ENCODE data around the gene HUS1B. TPM values are rescaled to one million over a fixed set of nuclear protein-coding genes. Genes with fewer than 3 reads are reported as not detected.
A peak's percentile ranks its signal among the peaks of the same experiment; 100 is the strongest.

Gene HUS1B
- total RNA-seq, 1 experiment from 2014 or later = 3.1 TPM

DNA sequence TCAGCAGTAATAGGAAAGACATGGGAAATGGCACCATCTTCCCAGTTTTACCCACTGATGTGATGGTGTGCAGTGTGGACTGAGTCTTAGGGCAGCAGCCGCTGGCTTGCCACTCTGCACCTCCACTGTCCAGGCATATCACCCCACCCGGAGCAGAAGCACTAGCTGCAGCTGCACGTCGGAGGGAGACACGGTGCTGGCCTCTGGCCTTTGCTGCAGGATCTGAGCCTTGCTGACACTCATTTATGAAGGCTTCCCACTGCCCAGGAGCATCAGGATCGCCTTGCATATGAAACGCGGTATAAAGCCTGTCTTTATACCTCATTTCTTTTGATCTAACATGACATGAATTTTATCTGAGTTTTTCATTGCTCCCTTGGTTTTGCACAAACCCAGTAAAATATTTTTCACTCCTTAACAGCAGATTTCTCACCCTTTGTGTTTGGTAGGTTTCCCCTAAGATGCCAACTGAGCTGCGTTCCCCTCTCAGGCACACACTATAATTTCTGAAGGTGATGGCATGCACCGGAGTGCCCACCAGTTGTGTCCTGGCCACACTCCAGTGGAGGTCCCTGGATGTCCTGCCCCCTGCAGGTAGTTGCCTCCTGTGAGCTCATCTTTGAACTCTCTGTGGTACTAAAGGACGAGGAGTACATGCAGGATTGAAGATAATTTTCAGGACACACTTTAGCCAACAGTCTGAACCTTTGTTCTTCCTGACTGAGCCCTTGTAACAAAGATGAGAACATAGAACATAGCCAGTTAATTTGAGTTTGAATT is 45.0 kb upstream of the HUS1B start:
- ChIA-PET CTCF (no interaction called here), POLR2A (ENCODE audit: unreplicated experiment) (interaction anchor here (0.6 kb wide), 1 partner anchor 15 kb away, joined by 14 read pairs; no protein-coding TSS in a partner anchor)
- Histone ChIP-seq H3K4me1 (ENCODE audit: insufficient read depth, low read length) (peaks cover 28% of the 10 kb centered on the region), H3K9ac (ENCODE audit: low read length) (no peak overlapping the region), H3F3A (ENCODE audit: low read length, unreplicated experiment) (no peaks in the 10 kb centered on the region), H3K79me2 (ENCODE audit: low read length) (no peaks in the 10 kb centered on the region), H3K4me2 (ENCODE audit: low read length) (no peak overlapping the region), H2AFZ (ENCODE audit: low read length) (no peak overlapping the region), H3K27me3 (ENCODE audit: low read length) (no peaks in the 10 kb centered on the region), H3K9me3 (ENCODE audit: low read length) (no peaks in the 10 kb centered on the region), H3K4me3 (ENCODE audit: low read length) (no peak overlapping the region), H3K9me2 (replicated peaks; ENCODE audit: low read length) (no peaks in the 10 kb centered on the region), H3K27ac (ENCODE audit: low read length) (no peak overlapping the region), H4K20me1 (ENCODE audit: low read length) (no peaks in the 10 kb centered on the region), H3K36me3 (ENCODE audit: low read depth, low read length) (no peaks in the 10 kb centered on the region)
- TF ChIP-seq EZH2 (IDR thresholded peaks at IDR 0.05; ENCODE audit: low read length, unreplicated experiment) = no peak
- TF ChIP-seq, protein P1, sequence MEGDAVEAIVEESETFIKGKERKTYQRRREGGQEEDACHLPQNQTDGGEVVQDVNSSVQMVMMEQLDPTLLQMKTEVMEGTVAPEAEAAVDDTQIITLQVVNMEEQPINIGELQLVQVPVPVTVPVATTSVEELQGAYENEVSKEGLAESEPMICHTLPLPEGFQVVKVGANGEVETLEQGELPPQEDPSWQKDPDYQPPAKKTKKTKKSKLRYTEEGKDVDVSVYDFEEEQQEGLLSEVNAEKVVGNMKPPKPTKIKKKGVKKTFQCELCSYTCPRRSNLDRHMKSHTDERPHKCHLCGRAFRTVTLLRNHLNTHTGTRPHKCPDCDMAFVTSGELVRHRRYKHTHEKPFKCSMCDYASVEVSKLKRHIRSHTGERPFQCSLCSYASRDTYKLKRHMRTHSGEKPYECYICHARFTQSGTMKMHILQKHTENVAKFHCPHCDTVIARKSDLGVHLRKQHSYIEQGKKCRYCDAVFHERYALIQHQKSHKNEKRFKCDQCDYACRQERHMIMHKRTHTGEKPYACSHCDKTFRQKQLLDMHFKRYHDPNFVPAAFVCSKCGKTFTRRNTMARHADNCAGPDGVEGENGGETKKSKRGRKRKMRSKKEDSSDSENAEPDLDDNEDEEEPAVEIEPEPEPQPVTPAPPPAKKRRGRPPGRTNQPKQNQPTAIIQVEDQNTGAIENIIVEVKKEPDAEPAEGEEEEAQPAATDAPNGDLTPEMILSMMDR (conservative IDR thresholded peaks at IDR 0.05; ENCODE audit: low read depth, low read length) = peak; percentile 35
- no peak for TF ChIP-seq EZH2phosphoT487 (IDR thresholded peaks at IDR 0.05; ENCODE audit: borderline replicate concordance, low read length)
- no peak for DNase-seq
- no TSS peak for BruUV-seq (replicated peaks)
- intact Hi-C loops (cut with micrococcal nuclease) = loop anchor here (5.0 kb wide), 1 partner anchor 85 kb away; no protein-coding TSS in a partner anchor
- ATAC-seq = no peak

DNA sequence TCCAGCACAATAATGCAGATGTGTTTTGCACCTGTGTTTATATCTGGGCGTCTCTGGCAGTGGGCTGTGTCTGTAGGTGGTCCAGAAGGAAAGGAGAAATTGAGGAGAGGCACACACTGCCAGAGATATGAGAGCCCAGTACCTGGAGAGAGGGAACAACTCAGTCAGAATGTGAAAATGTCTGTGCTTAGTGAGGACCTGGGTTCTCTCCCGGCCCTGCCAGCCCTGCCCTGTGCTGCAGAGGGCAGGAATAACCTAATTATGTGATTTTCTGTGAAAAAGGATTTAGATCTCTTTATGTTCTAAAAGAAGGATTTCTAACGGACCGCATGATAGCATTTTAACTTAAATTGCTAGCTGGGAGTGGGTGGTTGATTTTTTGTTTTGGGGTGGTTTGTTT is 44.3 kb upstream of the HUS1B start:
- peaks cover 26% of the 10 kb centered on the region for H3K4me1 ChIP-seq (ENCODE audit: insufficient read depth, low read length)
- H3K9ac ChIP-seq (ENCODE audit: low read length) = no peak overlapping the region
- H3K27ac ChIP-seq (ENCODE audit: low read length) = no peak overlapping the region
- no peak overlapping the region for H3K4me2 ChIP-seq (ENCODE audit: low read length)
- TF ChIP-seq, protein P1 (conservative IDR thresholded peaks at IDR 0.05; ENCODE audit: low read depth, low read length) = no peak
- no peak for TF ChIP-seq EZH2 (IDR thresholded peaks at IDR 0.05; ENCODE audit: low read length, unreplicated experiment)
- TF ChIP-seq EZH2phosphoT487 (IDR thresholded peaks at IDR 0.05; ENCODE audit: borderline replicate concordance, low read length) = no peak
- H3K79me2 ChIP-seq (ENCODE audit: low read length) = no peaks in the 10 kb centered on the region
- ChIA-PET CTCF (no interaction called here), POLR2A (ENCODE audit: unreplicated experiment) (no interaction called here)
- H2AFZ ChIP-seq (ENCODE audit: low read length) = no peak overlapping the region
- H3K9me2 ChIP-seq (replicated peaks; ENCODE audit: low read length) = no peaks in the 10 kb centered on the region
- intact Hi-C loops (cut with micrococcal nuclease) = loop anchor here (5.0 kb wide), 1 partner anchor 84 kb away; no protein-coding TSS in a partner anchor
- no peaks in the 10 kb centered on the region for H4K20me1 ChIP-seq (ENCODE audit: low read length)
- no peaks in the 10 kb centered on the region for H3F3A ChIP-seq (ENCODE audit: low read length, unreplicated experiment)
- no peaks in the 10 kb centered on the region for H3K36me3 ChIP-seq (ENCODE audit: low read depth, low read length)
- H3K27me3 ChIP-seq (ENCODE audit: low read length) = no peaks in the 10 kb centered on the region
- no peak for DNase-seq
- no peaks in the 10 kb centered on the region for H3K9me3 ChIP-seq (ENCODE audit: low read length)
- H3K4me3 ChIP-seq (ENCODE audit: low read length) = no peak overlapping the region
- BruUV-seq (replicated peaks) = no TSS peak
- no peak for ATAC-seq

DNA sequence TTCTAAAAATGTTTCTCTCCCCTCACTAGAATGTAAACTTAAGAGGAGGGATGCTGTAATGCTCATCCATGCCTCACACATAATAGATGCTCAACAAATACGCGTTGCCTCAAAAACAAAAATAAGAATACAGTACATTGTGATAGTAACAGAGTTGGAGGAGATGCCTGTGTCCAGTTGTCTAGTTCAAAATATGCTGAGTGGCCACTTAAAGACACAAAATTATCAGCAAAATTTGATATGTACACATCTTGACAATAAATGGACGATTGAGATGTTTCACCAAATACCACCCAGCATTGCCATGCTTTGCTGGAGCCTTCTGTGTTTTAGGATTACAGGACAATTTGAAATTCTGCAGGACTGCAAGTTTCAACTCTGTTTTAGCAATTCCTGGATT is 43.6 kb upstream of the HUS1B start:
- no TSS peak for BruUV-seq (replicated peaks)
- Histone ChIP-seq H3K9me2 (replicated peaks; ENCODE audit: low read length) (no peaks in the 10 kb centered on the region), H4K20me1 (ENCODE audit: low read length) (no peaks in the 10 kb centered on the region), H3K27me3 (ENCODE audit: low read length) (no peaks in the 10 kb centered on the region), H3K4me1 (ENCODE audit: insufficient read depth, low read length) (peaks cover 24% of the 10 kb centered on the region), H3K9me3 (ENCODE audit: low read length) (no peaks in the 10 kb centered on the region), H3F3A (ENCODE audit: low read length, unreplicated experiment) (no peaks in the 10 kb centered on the region), H3K36me3 (ENCODE audit: low read depth, low read length) (no peaks in the 10 kb centered on the region), H3K9ac (ENCODE audit: low read length) (no peak overlapping the region), H3K4me2 (ENCODE audit: low read length) (no peak overlapping the region), H3K4me3 (ENCODE audit: low read length) (no peak overlapping the region), H2AFZ (ENCODE audit: low read length) (no peak overlapping the region), H3K79me2 (ENCODE audit: low read length) (no peaks in the 10 kb centered on the region), H3K27ac (ENCODE audit: low read length) (no peak overlapping the region)
- TF ChIP-seq EZH2phosphoT487 (IDR thresholded peaks at IDR 0.05; ENCODE audit: borderline replicate concordance, low read length) (no peak), EZH2 (IDR thresholded peaks at IDR 0.05; ENCODE audit: low read length, unreplicated experiment) (no peak)
- TF ChIP-seq, protein P1 (conservative IDR thresholded peaks at IDR 0.05; ENCODE audit: low read depth, low read length) = no peak
- ATAC-seq (no peak), DNase-seq (no peak)
- intact Hi-C loops (cut with micrococcal nuclease) = loop anchor here (5.0 kb wide), 1 partner anchor 83 kb away; no protein-coding TSS in a partner anchor
- CTCF ChIA-PET = no interaction called here
- POLR2A ChIA-PET (ENCODE audit: unreplicated experiment) = no interaction called here

Measured in PC-3 (cell line).